Measurements from ENCODE around the gene ING5.

The ING5 gene

GRCh38 chr2:241734467-241735208 lies 32.8 kb downstream of the ING5 start, which contains the start of gene D2HGDH:
Gene D2HGDH (plus strand): TSS chr2:241734630. CDS start chr2:241735225, 595 bp downstream.
- TF ChIP-seq FOXP2 (optimal IDR thresholded peaks at IDR 0.05; ENCODE audit: borderline replicate concordance, extremely low read depth, extremely low read length, insufficient read depth), result peak; percentile 39
- no peak for TF ChIP-seq TAF1 (IDR thresholded peaks at IDR 0.05; ENCODE audit: borderline replicate concordance, insufficient read depth, low read length)
- TF ChIP-seq POLR2AphosphoS5 (IDR thresholded peaks at IDR 0.05; ENCODE audit: low read depth, low read length), result peak; percentile 92
- TF ChIP-seq SIN3A (IDR thresholded peaks at IDR 0.05; ENCODE audit: borderline replicate concordance, insufficient read depth, low read length), result no peak
- TF ChIP-seq REST (IDR thresholded peaks at IDR 0.05; ENCODE audit: insufficient read depth in 1 of 2, low read depth in 2 of 2, low read length in 2 of 2), result no peak

GRCh38 chr2:241736111-241736510 lies 34.3 kb downstream of the ING5 start:
- TF ChIP-seq FOXP2 (optimal IDR thresholded peaks at IDR 0.05; ENCODE audit: borderline replicate concordance, extremely low read depth, extremely low read length, insufficient read depth) (no peak), SIN3A (IDR thresholded peaks at IDR 0.05; ENCODE audit: borderline replicate concordance, insufficient read depth, low read length) (no peak), REST (IDR thresholded peaks at IDR 0.05; ENCODE audit: insufficient read depth in 1 of 2, low read depth in 2 of 2, low read length in 2 of 2) (no peak), TAF1 (IDR thresholded peaks at IDR 0.05; ENCODE audit: borderline replicate concordance, insufficient read depth, low read length) (no peak), POLR2AphosphoS5 (IDR thresholded peaks at IDR 0.05; ENCODE audit: low read depth, low read length) (no peak)

- TF ChIP-seq POLR2AphosphoS5 (IDR thresholded peaks at IDR 0.05; ENCODE audit: low read depth, low read length), result no peak
- TF ChIP-seq REST (IDR thresholded peaks at IDR 0.05; ENCODE audit: insufficient read depth in 1 of 2, low read depth in 2 of 2, low read length in 2 of 2), result no peak
- no peak for TF ChIP-seq FOXP2 (optimal IDR thresholded peaks at IDR 0.05; ENCODE audit: borderline replicate concordance, extremely low read depth, extremely low read length, insufficient read depth)
- no peak for TF ChIP-seq TAF1 (IDR thresholded peaks at IDR 0.05; ENCODE audit: borderline replicate concordance, insufficient read depth, low read length)
- TF ChIP-seq SIN3A (IDR thresholded peaks at IDR 0.05; ENCODE audit: borderline replicate concordance, insufficient read depth, low read length), result no peak
Measured at GRCh38 chr2:241738040-241738686, 36.3 kb downstream of the ING5 start.

- TF ChIP-seq FOXP2 (optimal IDR thresholded peaks at IDR 0.05; ENCODE audit: borderline replicate concordance, extremely low read depth, extremely low read length, insufficient read depth), result no peak
- TF ChIP-seq REST (IDR thresholded peaks at IDR 0.05; ENCODE audit: insufficient read depth in 1 of 2, low read depth in 2 of 2, low read length in 2 of 2), result no peak
- no peak for TF ChIP-seq TAF1 (IDR thresholded peaks at IDR 0.05; ENCODE audit: borderline replicate concordance, insufficient read depth, low read length)
- TF ChIP-seq POLR2AphosphoS5 (IDR thresholded peaks at IDR 0.05; ENCODE audit: low read depth, low read length), result no peak
- no peak for TF ChIP-seq SIN3A (IDR thresholded peaks at IDR 0.05; ENCODE audit: borderline replicate concordance, insufficient read depth, low read length)
Measured at GRCh38 chr2:241739177-241739576, 37.3 kb downstream of the ING5 start.
